Activated T-cell treated with anti-CD3 and anti-CD28 coated beads, Interleukin-2, amount 50 U/mL, for 72 hours (primary cell): Measurements from ENCODE around the gene CNNM1. TPM values are rescaled to one million over a fixed set of nuclear protein-coding genes. Genes with fewer than 3 reads are reported as not detected.

Experiments
- ATAC-seq, 2 donors: fragments of 150-1000 bp; cut with Tn5 transposase; replicated peaks in 1 of 2; 2 replicates each; pipeline ENCODE4 v1.10.0; 2021; ENCODE audit warnings: moderate library complexity in 2 of 2, mild to moderate bottlenecking in 1 of 2
- DNase-seq, 2 donors: peaks; one replicate each; pipeline ENCODE4 v3.0.0; 2021 to 2022; ENCODE audit warnings: mixed read lengths in 1 of 2
- H3K27ac Mint-ChIP-seq: one replicate; pipeline ENCODE4 v1.8.0; 2022; ENCODE audit warnings: mild to moderate bottlenecking, moderate library complexity, mixed read lengths
- H3K27me3 Mint-ChIP-seq: one replicate; pipeline ENCODE4 v1.8.0; 2022; ENCODE audit warnings: low read depth, mixed read lengths
- H3K36me3 Mint-ChIP-seq, 2 donors: one replicate each; pipeline ENCODE4 v1.8.0; 2022; ENCODE audit warnings: mixed read lengths in 2 of 2, mild to moderate bottlenecking in 1 of 2; ENCODE audit not compliant: insufficient read depth in 2 of 2
- H3K4me1 Mint-ChIP-seq: one replicate; pipeline ENCODE4 v1.8.0; 2022; ENCODE audit warnings: low read depth, mixed read lengths
- H3K4me3 Mint-ChIP-seq, 2 donors: one replicate each; pipeline ENCODE4 v1.8.0; 2022; ENCODE audit warnings: mild to moderate bottlenecking in 2 of 2, mixed read lengths in 2 of 2, moderate library complexity in 2 of 2
- H3K9me3 Mint-ChIP-seq, 2 donors: one replicate each; pipeline ENCODE4 v1.8.0; 2022; ENCODE audit warnings: mixed read lengths in 2 of 2
- total RNA-seq, 2 donors: library from RNA; stranded (reverse); gene quantifications; one replicate each; pipeline ENCODE4 v1.2.3, GENCODE V29; 2022

Gene CNNM1
- under 1 TPM; 0.25 to 0.31 TPM for total RNA-seq

- Mint-ChIP-seq H3K4me3 (peak within 1 kb of the TSS; percentile 64 to 69), H3K36me3 (peaks cover 1% of the 10 kb centered on the region in 2 donors), H3K9me3 (no peaks in the 10 kb centered on the region), H3K4me1 (peaks cover 12% of the 10 kb centered on the region), H3K27ac (no peak within 1 kb of the TSS), H3K27me3 (peaks cover 33% of the 10 kb centered on the region)
- peak; percentile 27 to 32 for DNase-seq
- peak; percentile 78 to 79 for ATAC-seq
These were observed at the start of gene CNNM1 for GRCh38 chr10:99329304-99329553. Gene CNNM1, plus strand, starts transcription at chr10:99329356. Its CDS starts 32 bp downstream, at chr10:99329388.

DNA sequence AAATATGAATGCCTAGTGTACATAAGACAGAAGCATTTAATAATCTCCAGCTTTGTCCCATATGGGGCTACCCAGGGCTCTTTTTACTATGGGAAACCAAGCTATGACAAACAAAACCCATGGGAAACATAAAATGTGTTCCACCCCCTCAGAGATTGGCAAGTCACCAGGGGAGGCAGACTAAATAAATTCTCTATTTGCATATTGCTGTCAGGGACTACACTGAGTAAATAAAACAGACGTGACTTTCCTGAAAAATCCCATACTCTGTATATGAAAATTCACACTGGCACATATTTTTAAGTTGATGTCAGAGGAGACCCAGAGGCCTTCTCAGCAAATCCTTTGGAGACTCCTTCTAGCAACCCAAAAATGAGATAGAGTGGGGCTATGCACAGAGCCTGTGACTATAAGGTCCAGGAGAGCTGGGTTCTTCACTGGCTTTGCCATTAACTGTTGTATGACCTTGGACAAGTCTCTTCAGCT is 49.5 kb upstream of the CNNM1 start:
- DNase-seq, result no peak
- H3K27me3 Mint-ChIP-seq, result no peaks in the 10 kb centered on the region
- no peaks in the 10 kb centered on the region for H3K4me1 Mint-ChIP-seq
- no peak overlapping the region for H3K27ac Mint-ChIP-seq
- no peak overlapping the region for H3K4me3 Mint-ChIP-seq
- H3K36me3 Mint-ChIP-seq, result peaks cover 0 to 4% of the 10 kb centered on the region in 2 donors
- ATAC-seq, result no peak
- peaks cover 3 to 4% of the 10 kb centered on the region in 2 donors for H3K9me3 Mint-ChIP-seq

DNA sequence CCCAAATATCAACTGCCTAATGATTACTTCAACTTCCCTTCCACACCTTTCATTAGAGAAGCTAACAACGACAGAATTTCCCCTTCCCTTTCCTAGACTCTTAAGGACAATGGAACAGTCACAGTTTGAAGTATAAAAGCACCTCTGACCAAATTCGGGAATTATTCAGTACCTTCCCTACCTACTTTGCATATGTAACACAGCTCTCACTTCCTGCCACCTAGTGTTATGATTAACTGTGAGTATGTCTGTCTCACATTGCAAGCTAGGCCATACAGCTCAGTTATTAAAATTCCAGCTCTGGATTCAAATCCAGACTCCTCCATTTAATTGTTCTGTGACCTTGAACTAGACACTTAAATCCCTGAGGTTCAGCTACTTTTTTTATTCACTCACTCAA is 48.7 kb upstream of the CNNM1 start:
- ATAC-seq (no peak), DNase-seq (no peak)
- Mint-ChIP-seq H3K4me3 (no peak overlapping the region), H3K36me3 (peaks cover 0 to 4% of the 10 kb centered on the region in 2 donors), H3K27me3 (no peaks in the 10 kb centered on the region), H3K27ac (no peak overlapping the region), H3K9me3 (peaks cover 3 to 4% of the 10 kb centered on the region in 2 donors), H3K4me1 (no peaks in the 10 kb centered on the region)

GRCh38 chr10:99285881-99286280 is 43.3 kb upstream of the CNNM1 start:
- no peak overlapping the region for H3K4me3 Mint-ChIP-seq
- peaks cover 27% of the 10 kb centered on the region for H3K27me3 Mint-ChIP-seq
- H3K4me1 Mint-ChIP-seq, result no peaks in the 10 kb centered on the region
- ATAC-seq, result no peak
- H3K9me3 Mint-ChIP-seq, result peaks cover 3 to 4% of the 10 kb centered on the region in 2 donors
- H3K27ac Mint-ChIP-seq, result no peak overlapping the region
- DNase-seq, result no peak
- peaks cover 0 to 4% of the 10 kb centered on the region in 2 donors for H3K36me3 Mint-ChIP-seq

DNA sequence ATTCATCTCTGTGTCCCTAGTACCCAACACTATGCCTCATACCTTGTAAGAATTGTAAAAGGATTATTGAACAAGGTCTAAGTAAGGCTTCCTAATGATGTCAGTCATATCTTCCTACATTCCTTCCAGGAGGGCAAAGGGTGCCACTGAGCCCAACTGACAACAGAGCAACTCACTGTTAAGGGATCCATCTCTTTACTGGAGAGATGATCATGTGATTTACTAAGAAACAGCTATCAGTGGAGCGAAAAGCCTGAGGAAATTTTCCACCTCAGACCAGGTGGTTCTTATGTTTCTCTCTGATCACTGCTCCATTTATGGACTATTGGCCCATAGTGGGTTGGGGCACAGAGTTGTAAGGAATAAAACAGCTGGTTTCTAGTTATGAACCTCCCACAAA is 38.9 kb upstream of the CNNM1 start:
- Mint-ChIP-seq H3K36me3 (no peaks in the 10 kb centered on the region), H3K27me3 (peaks cover 27% of the 10 kb centered on the region), H3K4me3 (no peak overlapping the region), H3K9me3 (no peaks in the 10 kb centered on the region), H3K4me1 (no peaks in the 10 kb centered on the region), H3K27ac (no peak overlapping the region)
- no peak for DNase-seq
- no peak for ATAC-seq

DNA sequence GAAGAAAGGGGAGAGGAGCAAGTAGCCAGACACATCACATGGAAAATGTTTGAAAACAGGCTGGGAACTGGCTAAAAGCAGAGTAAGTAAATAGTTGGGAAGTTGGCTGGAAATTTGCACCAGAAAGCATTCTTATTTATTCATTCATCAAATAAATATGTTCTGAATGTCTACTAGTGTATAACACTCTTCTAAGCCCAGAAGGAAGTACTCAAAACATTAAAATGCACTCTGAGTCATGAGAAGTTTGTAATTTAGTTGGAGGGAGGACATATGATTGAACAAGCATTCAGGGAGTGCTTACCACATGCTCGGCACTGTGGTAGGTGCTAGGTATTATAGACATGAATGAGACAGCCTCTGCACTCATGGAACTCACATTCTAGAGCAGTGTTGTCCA is 37.0 kb upstream of the CNNM1 start:
- no peak overlapping the region for H3K27ac Mint-ChIP-seq
- H3K4me3 Mint-ChIP-seq, result no peak overlapping the region
- peaks cover 15% of the 10 kb centered on the region for H3K27me3 Mint-ChIP-seq
- no peaks in the 10 kb centered on the region for H3K4me1 Mint-ChIP-seq
- ATAC-seq (no peak), DNase-seq (no peak)
- no peaks in the 10 kb centered on the region for H3K36me3 Mint-ChIP-seq
- no peaks in the 10 kb centered on the region for H3K9me3 Mint-ChIP-seq

- Mint-ChIP-seq H3K4me3 (no peak overlapping the region), H3K4me1 (no peaks in the 10 kb centered on the region), H3K27me3 (no peaks in the 10 kb centered on the region), H3K36me3 (no peaks in the 10 kb centered on the region), H3K27ac (no peak overlapping the region), H3K9me3 (no peaks in the 10 kb centered on the region)
- ATAC-seq, result no peak
- no peak for DNase-seq
These were observed 32.6 kb upstream of the CNNM1 start for GRCh38 chr10:99296605-99297004.

DNA sequence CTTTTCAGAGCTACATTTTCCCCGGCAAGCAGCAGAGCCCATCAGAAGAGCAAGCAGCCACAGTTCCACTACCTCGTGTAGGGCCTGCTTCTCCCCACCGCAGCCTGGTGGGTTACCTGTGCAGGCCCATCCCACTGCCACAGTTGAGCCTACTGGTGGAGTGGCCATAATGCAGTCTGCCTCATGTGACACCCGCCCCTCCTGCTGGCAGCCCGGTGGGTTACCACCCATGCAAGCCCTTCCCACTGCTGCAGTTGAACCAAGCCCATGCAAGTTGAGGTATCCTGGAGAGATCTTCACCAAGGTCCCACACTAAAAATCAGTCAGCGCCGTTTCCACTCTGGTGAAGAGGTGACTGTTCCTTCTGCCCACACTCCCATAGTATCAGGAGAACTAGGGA is 32.1 kb upstream of the CNNM1 start:
- no peak overlapping the region for H3K27ac Mint-ChIP-seq
- no peaks in the 10 kb centered on the region for H3K9me3 Mint-ChIP-seq
- DNase-seq (no peak), ATAC-seq (no peak)
- no peaks in the 10 kb centered on the region for H3K4me1 Mint-ChIP-seq
- no peaks in the 10 kb centered on the region for H3K36me3 Mint-ChIP-seq
- H3K4me3 Mint-ChIP-seq, result no peak overlapping the region
- no peaks in the 10 kb centered on the region for H3K27me3 Mint-ChIP-seq

DNA sequence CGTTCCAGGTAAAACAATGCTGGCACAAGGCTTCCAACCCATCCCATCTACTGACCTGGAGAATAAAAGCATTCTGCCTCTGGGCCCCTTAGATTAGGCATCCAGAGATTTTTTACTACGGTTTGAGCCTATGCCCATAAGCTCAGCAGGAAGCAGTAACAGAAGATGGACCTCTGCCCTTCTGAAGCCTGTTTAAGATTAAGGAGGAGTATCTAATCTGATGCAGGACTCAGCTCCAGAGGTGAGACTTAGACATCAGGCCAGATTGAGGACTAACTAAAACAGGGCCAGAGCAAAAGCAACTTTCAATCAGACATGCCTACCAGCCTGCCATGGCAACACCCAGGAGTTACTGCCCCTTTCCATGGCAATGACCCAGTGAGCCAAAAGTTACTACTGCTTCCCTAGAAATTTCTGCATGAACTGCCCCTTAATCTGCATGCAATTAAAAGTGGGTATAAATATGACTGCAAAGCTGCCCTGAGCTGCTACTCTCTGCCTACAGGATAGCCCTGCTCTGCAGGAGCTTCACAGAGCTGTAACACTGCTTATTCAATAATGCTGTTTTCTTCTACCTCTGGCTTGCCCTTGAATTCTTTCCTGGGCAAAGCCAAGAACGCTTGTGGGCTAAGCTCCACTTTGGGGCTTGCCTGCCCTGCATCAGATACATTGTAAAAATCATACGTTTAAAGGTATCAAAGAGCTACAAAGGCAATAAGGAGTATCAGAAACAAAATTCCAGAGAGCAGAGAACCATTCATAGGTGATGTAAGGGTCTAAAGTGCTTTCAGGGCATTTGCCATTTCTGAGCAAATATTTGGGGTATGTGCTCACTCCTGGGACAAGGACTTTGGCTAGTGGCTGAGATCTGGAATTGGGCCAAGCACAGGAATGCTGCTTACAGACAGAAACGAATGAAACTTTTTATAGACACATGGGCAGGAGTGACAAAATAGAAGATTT is 25.0 kb upstream of the CNNM1 start:
- no peak for DNase-seq
- ATAC-seq, result no peak
- Mint-ChIP-seq H3K36me3 (no peaks in the 10 kb centered on the region), H3K4me1 (no peaks in the 10 kb centered on the region), H3K4me3 (no peak overlapping the region), H3K27ac (no peak overlapping the region), H3K9me3 (peaks cover 4 to 6% of the 10 kb centered on the region in 2 donors), H3K27me3 (peaks cover 17% of the 10 kb centered on the region)

GRCh38 chr10:99304862-99305229 is 24.3 kb upstream of the CNNM1 start:
- ATAC-seq, result no peak
- Mint-ChIP-seq H3K9me3 (peaks cover 4 to 6% of the 10 kb centered on the region in 2 donors), H3K36me3 (no peaks in the 10 kb centered on the region), H3K4me1 (no peaks in the 10 kb centered on the region), H3K4me3 (no peak overlapping the region), H3K27ac (no peak overlapping the region), H3K27me3 (peaks cover 17% of the 10 kb centered on the region)
- DNase-seq, result no peak

DNA sequence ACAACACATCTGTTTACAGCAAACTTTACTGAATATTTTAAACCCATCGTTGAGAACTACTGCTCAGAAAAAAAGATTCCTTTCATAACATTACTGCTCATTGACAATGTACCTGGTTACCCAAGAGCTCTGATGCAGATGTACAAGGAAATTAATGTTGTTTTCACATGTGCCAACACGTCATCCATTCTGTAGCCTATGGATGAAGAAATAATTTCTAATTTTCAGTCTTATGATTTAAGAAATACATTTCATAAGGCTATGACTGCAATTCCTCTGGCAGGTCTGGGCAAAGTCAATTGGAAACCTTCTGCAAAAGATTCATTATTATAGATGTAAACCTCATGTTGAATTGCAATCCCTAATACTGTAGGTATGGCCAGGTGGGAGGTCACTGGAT is 16.7 kb upstream of the CNNM1 start:
- peaks cover 4 to 6% of the 10 kb centered on the region in 2 donors for H3K9me3 Mint-ChIP-seq
- H3K27ac Mint-ChIP-seq, result no peak overlapping the region
- ATAC-seq (no peak), DNase-seq (no peak)
- no peaks in the 10 kb centered on the region for H3K27me3 Mint-ChIP-seq
- H3K4me3 Mint-ChIP-seq, result no peak overlapping the region
- H3K4me1 Mint-ChIP-seq, result no peaks in the 10 kb centered on the region
- H3K36me3 Mint-ChIP-seq, result no peaks in the 10 kb centered on the region

DNA sequence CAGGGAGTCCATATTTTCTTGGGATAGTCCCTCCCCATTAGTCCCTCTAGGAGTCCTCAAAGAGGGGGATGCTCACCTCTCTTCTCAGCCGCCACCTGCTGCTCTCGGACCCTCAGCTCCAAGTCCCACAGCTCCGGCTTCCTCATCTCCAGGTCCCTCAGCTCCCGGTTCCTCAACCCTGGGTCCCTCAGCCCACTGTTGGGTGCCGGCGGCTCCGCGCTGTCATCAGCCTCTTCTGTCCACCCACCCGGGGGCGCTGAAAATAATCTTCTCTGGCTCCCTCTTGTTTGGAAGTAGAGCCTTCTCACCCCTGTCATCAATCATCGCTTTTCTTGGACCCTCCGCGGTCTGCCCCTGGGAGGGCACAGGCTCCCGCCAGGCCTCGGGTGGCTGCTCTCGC is 13.3 kb upstream of the CNNM1 start:
- DNase-seq (no peak), ATAC-seq (no peak)
- H3K4me1 Mint-ChIP-seq, result no peaks in the 10 kb centered on the region
- no peak overlapping the region for H3K27ac Mint-ChIP-seq
- H3K4me3 Mint-ChIP-seq, result no peak overlapping the region
- H3K9me3 Mint-ChIP-seq, result no peaks in the 10 kb centered on the region
- peaks cover 10% of the 10 kb centered on the region for H3K27me3 Mint-ChIP-seq
- H3K36me3 Mint-ChIP-seq, result no peaks in the 10 kb centered on the region

GRCh38 chr10:99316374-99316773 is 12.8 kb upstream of the CNNM1 start:
- Mint-ChIP-seq H3K27ac (no peak overlapping the region), H3K27me3 (peaks cover 16% of the 10 kb centered on the region), H3K4me3 (no peak overlapping the region), H3K4me1 (no peaks in the 10 kb centered on the region), H3K9me3 (no peaks in the 10 kb centered on the region), H3K36me3 (no peaks in the 10 kb centered on the region)
- ATAC-seq, result no peak
- DNase-seq, result no peak

DNA sequence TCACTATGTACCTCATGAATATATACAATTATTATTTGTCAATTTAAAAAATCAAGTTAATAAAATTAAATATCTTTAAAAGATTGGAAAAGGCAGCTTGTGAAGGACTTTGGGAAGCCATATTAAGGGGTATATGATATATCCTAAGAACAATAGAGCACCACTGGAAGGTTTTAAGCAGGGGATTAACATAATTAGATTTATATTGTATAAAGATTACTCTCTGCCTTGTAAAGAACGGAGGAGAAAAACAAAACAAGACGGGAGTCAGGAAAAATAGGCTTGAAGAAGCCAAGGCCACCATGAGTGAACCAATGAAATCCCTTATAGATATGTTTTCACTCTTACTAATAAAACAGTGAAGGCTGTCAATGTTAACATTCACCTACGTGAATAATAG is 11.1 kb upstream of the CNNM1 start:
- no peak overlapping the region for H3K4me3 Mint-ChIP-seq
- no peaks in the 10 kb centered on the region for H3K9me3 Mint-ChIP-seq
- DNase-seq (no peak), ATAC-seq (no peak)
- H3K27me3 Mint-ChIP-seq, result peaks cover 29% of the 10 kb centered on the region
- no peak overlapping the region for H3K27ac Mint-ChIP-seq
- H3K4me1 Mint-ChIP-seq, result no peaks in the 10 kb centered on the region
- H3K36me3 Mint-ChIP-seq, result no peaks in the 10 kb centered on the region
